SK-N-SH (cell line): ENCODE data around the gene KLHL22. TPM values are rescaled to one million over a fixed set of nuclear protein-coding genes. Genes with fewer than 3 reads are reported as not detected.

Experiments used
- CTCF ChIA-PET: fragments of 300-600, 350-600 bp; formaldehyde crosslinking; extraction: SDS; loops from one replicate; lab custom pipeline; 2021; lab: Yijun Ruan, JAX
- POLR2A ChIA-PET: fragments of 350-600 bp; sonication (Branson Sonifier 250); formaldehyde crosslinking; extraction: SDS; loops from one replicate; lab custom pipeline; 2020; ENCODE audit warnings: antibody characterized with exemption, inconsistent platforms; lab: Yijun Ruan, JAX
- DNase-seq: peaks from one replicate; pipeline ENCODE4 v3.0.0; 2012
- H2AFZ ChIP-seq: fragments of 200-600 bp; sonication (generic); 2 replicates; pipeline ENCODE4 v1.8.1; 2016; ENCODE audit warnings: antibody characterized with exemption, mild to moderate bottlenecking, low read depth
- H3F3A ChIP-seq: fragments of 200-600 bp; sonication (generic); replicated peaks from 2 replicates; pipeline ENCODE3; 2016; ENCODE audit warnings: antibody characterized with exemption, mild to moderate bottlenecking; ENCODE audit not compliant: insufficient read depth
- H3K27ac ChIP-seq, 2 experiments: fragments of 200-500 bp in 1 of 2; fragments of 200-600 bp in 1 of 2; sonication (Bioruptor generic) in 1 of 2; sonication (generic), shearing (Covaris generic) in 1 of 2; 2 replicates each; pipeline versions ENCODE4 v1.5.1 to v1.6.1; 2014 to 2016; ENCODE audit warnings: low read depth in 2 of 2, inconsistent platforms in 1 of 2, low read length in 1 of 2, mild to moderate bottlenecking in 1 of 2, mixed read lengths in 1 of 2
- H3K27me3 ChIP-seq: fragments of 200-600 bp; sonication (generic), shearing (Covaris generic); 2 replicates; pipeline ENCODE4 v1.6.1; 2016; ENCODE audit warnings: mixed run types; ENCODE audit not compliant: insufficient read depth
- H3K36me3 ChIP-seq, 2 experiments: fragments of 200-500 bp in 1 of 2; fragments of 200-600 bp in 1 of 2; sonication (Bioruptor generic) in 1 of 2; sonication (generic) in 1 of 2; replicated peaks in 1 of 2; 2 replicates each; pipeline versions ENCODE3 to v1.5.1; 2014 to 2016; ENCODE audit warnings: low read length in 1 of 2, mild to moderate bottlenecking in 1 of 2; ENCODE audit not compliant: insufficient read depth in 2 of 2, control insufficient read depth in 1 of 2
- H3K4me1 ChIP-seq, 2 experiments: fragments of 200-500 bp in 1 of 2; fragments of 200-600 bp in 1 of 2; sonication (Bioruptor generic) in 1 of 2; sonication (generic), shearing (Covaris generic) in 1 of 2; 2 replicates each; pipeline versions ENCODE4 v1.5.1 to v1.6.1; 2014 to 2016; ENCODE audit warnings: low read depth in 1 of 2, low read length in 1 of 2, mixed run types in 1 of 2; ENCODE audit not compliant: insufficient read depth in 2 of 2, control insufficient read depth in 1 of 2
- H3K4me2 ChIP-seq: fragments of 200-600 bp; sonication (generic), shearing (Covaris generic); 2 replicates; pipeline ENCODE4 v1.6.1; 2017; ENCODE audit warnings: mixed run types
- H3K4me3 ChIP-seq, 2 experiments: fragments of 200-500 bp in 1 of 2; fragments of 200-600 bp in 1 of 2; sonication (Bioruptor generic) in 1 of 2; sonication (generic), shearing (Covaris generic) in 1 of 2; 2 replicates each; pipeline versions ENCODE4 v1.5.1 to v1.8.1; 2014 to 2016; ENCODE audit warnings: low read depth in 2 of 2, inconsistent platforms in 1 of 2, low read length in 1 of 2, mild to moderate bottlenecking in 1 of 2, mixed read lengths in 1 of 2, moderate library complexity in 1 of 2
- H3K79me2 ChIP-seq: fragments of 200-600 bp; sonication (generic); 2 replicates; pipeline ENCODE4 v1.8.1; 2017; ENCODE audit warnings: mild to moderate bottlenecking; ENCODE audit not compliant: insufficient read depth
- H3K9ac ChIP-seq: fragments of 200-600 bp; sonication (generic); 2 replicates; pipeline ENCODE4 v1.6.1; 2017; ENCODE audit warnings: mixed run types
- H3K9me2 ChIP-seq: fragments of 200-600 bp; sonication (generic); 2 replicates; pipeline ENCODE4 v1.6.1; 2017; ENCODE audit warnings: mixed run types
- H3K9me3 ChIP-seq: fragments of 200-600 bp; sonication (generic); 2 replicates; pipeline ENCODE4 v1.6.1; 2017; ENCODE audit warnings: mixed run types, mild to moderate bottlenecking, moderate library complexity
- H4K20me1 ChIP-seq: fragments of 200-600 bp; sonication (generic); 2 replicates; pipeline ENCODE4 v1.6.1; 2017; ENCODE audit warnings: mild to moderate bottlenecking, mixed run types; ENCODE audit not compliant: insufficient read depth
- FOXJ3 ChIP-seq: sonication (generic); formaldehyde crosslinking; IDR thresholded peaks from 2 replicates; pipeline ENCODE4 v1.5.1; 2020; ENCODE audit warnings: mild to moderate bottlenecking, missing genetic modification reagents
- IRF3 ChIP-seq: fragments of 150-350 bp; IDR thresholded peaks from 2 replicates; pipeline ENCODE4 v1.6.1; 2016; ENCODE audit warnings: mild to moderate bottlenecking, low read depth, low read length
- MAX ChIP-seq: IDR thresholded peaks from 2 replicates; pipeline ENCODE4 v1.4.0; 2012; ENCODE audit warnings: low read depth
- MEF2A ChIP-seq: IDR thresholded peaks from 2 replicates; pipeline ENCODE4 v1.4.0; 2012; ENCODE audit warnings: low read depth, borderline replicate concordance
- NRF1 ChIP-seq: IDR thresholded peaks from 2 replicates; pipeline ENCODE4 v1.6.1; 2012; ENCODE audit warnings: low read depth, mild to moderate bottlenecking, low read length
- PBX3 ChIP-seq: IDR thresholded peaks from 2 replicates; pipeline ENCODE4; 2012
- RFX5 ChIP-seq: IDR thresholded peaks from 2 replicates; pipeline ENCODE4 v1.6.1; 2012; ENCODE audit warnings: mild to moderate bottlenecking, improper control_type of control experiment, low read length
- RXRA ChIP-seq: IDR thresholded peaks from 2 replicates; pipeline ENCODE4 v1.4.0; 2012; ENCODE audit warnings: low read depth, mild to moderate bottlenecking, borderline replicate concordance
- SIN3A ChIP-seq: IDR thresholded peaks from 2 replicates; pipeline ENCODE4 v1.6.1; 2012; ENCODE audit warnings: low read depth, mild to moderate bottlenecking, low read length, moderate library complexity, borderline replicate concordance
- SMC3 ChIP-seq: IDR thresholded peaks from 2 replicates; pipeline ENCODE4 v1.6.1; 2012; ENCODE audit warnings: low read depth, low read length, improper control_type of control experiment
- TEAD4 ChIP-seq: IDR thresholded peaks from 2 replicates; pipeline ENCODE4 v1.4.0; 2012; ENCODE audit warnings: mild to moderate bottlenecking, borderline replicate concordance; ENCODE audit not compliant: insufficient read depth
- USF1 ChIP-seq: IDR thresholded peaks from 2 replicates; pipeline ENCODE4 v1.4.0; 2012; ENCODE audit warnings: low read depth, borderline replicate concordance
- USF2 ChIP-seq: fragments of 150-350 bp; IDR thresholded peaks from 2 replicates; pipeline ENCODE4 v1.6.1; 2017; ENCODE audit warnings: antibody characterized with exemption, low read length, low read depth, borderline replicate concordance
- ZBTB33 ChIP-seq: IDR thresholded peaks from 2 replicates; pipeline ENCODE4 v1.4.0; 2012; ENCODE audit warnings: low read depth, borderline replicate concordance
- WGBS: methylation state at CpG from one replicate; pipeline ENCODE4 v1.1.6; 2017; ENCODE audit warnings: low lambda C conversion rate; 5-methylcytosine and 5-hydroxymethylcytosine counted together
- polyA plus RNA-seq, 3 experiments: library from polyadenylated mRNA; depleted of rRNA; stranded (reverse); fragments of >200 nt; gene quantifications; 2 replicates each; pipeline ENCODE4 v1.2.3, GENCODE V29; 2012

Gene KLHL22
- polyA plus RNA-seq, 1 of the 3 experiments (the other 2 are of a cell fraction) = 26.5 TPM

GRCh38 chr22:20519558-20519957 is 24.0 kb upstream of the KLHL22 start:
- ChIA-PET CTCF (interaction anchor here (0.9 kb wide), 1 partner anchor 9 kb away, joined by 3 read pairs; no protein-coding TSS in a partner anchor), POLR2A (no interaction called here)
- Histone ChIP-seq H3K27me3 (no peaks in the 10 kb centered on the region), H3K27ac (peak overlapping the region in 1 of 2 experiments; percentile 84; a peak in 2 of 4 replicates), H3K36me3 (peaks cover 15 to 23% of the 10 kb centered on the region in 2 experiments), H3K9me3 (no peaks in the 10 kb centered on the region), H3K9ac (peak overlapping the region; percentile 45; the same call in 1 of the 2 replicates), H3K9me2 (no peaks in the 10 kb centered on the region), H2AFZ (no peak overlapping the region), H3K4me2 (peak overlapping the region; percentile 66), H3K4me1 (peaks cover 32 to 48% of the 10 kb centered on the region in 2 experiments), H3K79me2 (peaks cover 100% of the 10 kb centered on the region), H3K4me3 (no peak overlapping the region), H4K20me1 (peaks cover 94% of the 10 kb centered on the region), H3F3A (peaks cover 33% of the 10 kb centered on the region)
- 81% methylated on average over 4 of the region's 4 CpGs for WGBS
- no peak for DNase-seq
- no peak for TF ChIP-seq NRF1
- TF ChIP-seq SMC3 = no peak
- TF ChIP-seq USF1 = no peak
- no peak for TF ChIP-seq FOXJ3 (CRISPR knock-in tag)
- no peak for TF ChIP-seq ZBTB33
- TF ChIP-seq USF2 = no peak

GRCh38 chr22:20517841-20518592 is 22.4 kb upstream of the KLHL22 start:
- CTCF ChIA-PET = interaction anchor here (1.4 kb wide), 1 partner anchor 11 kb away, joined by 7 read pairs; the partner anchor contains the start of gene MED15
- H3K27ac ChIP-seq = peak overlapping the region in 1 of 2 experiments; percentile 84; a peak in 1 of 4 replicates
- no peak for TF ChIP-seq RXRA
- TF ChIP-seq IRF3 = no peak
- no peak for TF ChIP-seq ZBTB33
- TF ChIP-seq PBX3 = no peak
- no peak for TF ChIP-seq MEF2A
- no peak for TF ChIP-seq RFX5
- TF ChIP-seq TEAD4 = no peak
- no peak for TF ChIP-seq SIN3A
- TF ChIP-seq MAX = no peak

More at GRCh38 chr22:20517841-20518592, 22.4 kb upstream of the KLHL22 start:
- H3F3A ChIP-seq = peaks cover 34% of the 10 kb centered on the region
- 90% methylated on average over 13 of the region's 13 CpGs for whole genome bisulfite sequencing
- H3K4me1 ChIP-seq = peaks cover 20 to 40% of the 10 kb centered on the region in 2 experiments
- no peak overlapping the region for H3K4me3 ChIP-seq
- POLR2A ChIA-PET = interaction anchor here (0.9 to 1.1 kb wide), 2 partner anchors 10 to 20 kb away, joined by 3 to 4 read pairs; partner anchors contain the start of gene MED15
- H3K27me3 ChIP-seq = no peaks in the 10 kb centered on the region
- H3K9me2 ChIP-seq = no peaks in the 10 kb centered on the region
- no peak overlapping the region for H3K4me2 ChIP-seq
- no peak overlapping the region for H3K9ac ChIP-seq
- no peak for DNase-seq
- H3K36me3 ChIP-seq = peaks cover 21 to 32% of the 10 kb centered on the region in 2 experiments
- no peak overlapping the region for H2AFZ ChIP-seq
- H3K79me2 ChIP-seq = peaks cover 100% of the 10 kb centered on the region
- no peaks in the 10 kb centered on the region for H3K9me3 ChIP-seq
- peaks cover 94% of the 10 kb centered on the region for H4K20me1 ChIP-seq
